Measurements from ENCODE around the gene ABLIM3. TPM values are rescaled to one million over a fixed set of nuclear protein-coding genes. Genes with fewer than 3 reads are reported as not detected.

The ABLIM3 gene
- total and polyA plus RNA-seq, 2 donors (not counting 3 experiments of a cell fraction or from before 2014, with no cell fraction given): 16.7 to 42.1 TPM

- DNase-seq (ENCODE audit: low read depth, low spot score) (no peak), FAIRE-seq (no peak)
- dilution Hi-C loops (cut with MboI; ENCODE audit: extremely low pct_ligation_motif_present, low sequenced_read_pairs): no loop called here
- CTCF ChIA-PET: interaction anchor here (0.8 to 1.0 kb wide), 2 partner anchors 13 to 82 kb away, joined by 3 read pairs; partner anchors contain the start of gene ABLIM3
- H3K4me3 ChIP-seq (replicated peaks in 1 of 3; ENCODE audit: insufficient read depth in 1 of 3, low read depth in 1 of 3, low read length in 3 of 3): no peak overlapping the region
- H3K79me2 ChIP-seq (ENCODE audit: control insufficient read depth, insufficient read depth, low read length): peaks cover 27% of the 10 kb centered on the region
- no peaks in the 10 kb centered on the region for H3K9me1 ChIP-seq (replicated peaks; ENCODE audit: control insufficient read depth, extremely low read depth, insufficient read depth, low read length)
- no peak overlapping the region for H3K9ac ChIP-seq (replicated peaks; ENCODE audit: extremely low read depth, insufficient read depth, low read length)
- no peak for TF ChIP-seq POLR2AphosphoS5 (IDR thresholded peaks at IDR 0.05; ENCODE audit: insufficient read depth, low read depth, low read length)
- no peak for TF ChIP-seq FOS (IDR thresholded peaks at IDR 0.05; ENCODE audit: borderline replicate concordance, insufficient read depth, low read length)
- TF ChIP-seq CTCF (IDR thresholded peaks at IDR 0.05; ENCODE audit: extremely low read depth in 1 of 2, insufficient read depth in 1 of 2, low read depth in 1 of 2, low read length in 2 of 2): no peak
- TF ChIP-seq GATA2 (IDR thresholded peaks at IDR 0.05; ENCODE audit: insufficient read depth, insufficient read length, low read depth, low read length): no peak
- no peak for TF ChIP-seq POLR2A (IDR thresholded peaks at IDR 0.05; ENCODE audit: low read depth, low read length)
- no peak for TF ChIP-seq MYC (IDR thresholded peaks at IDR 0.05; ENCODE audit: low read depth, low read length)
- no peak for TF ChIP-seq EZH2 (IDR thresholded peaks at IDR 0.05; ENCODE audit: borderline replicate concordance, low read depth, low read length, severe bottlenecking)
- H3K27ac ChIP-seq (ENCODE audit: insufficient read depth, low read depth, low read length): no peak overlapping the region
- H3K9me3 ChIP-seq (replicated peaks; ENCODE audit: control insufficient read depth, insufficient read depth, low read length): no peaks in the 10 kb centered on the region
- peaks cover 40% of the 10 kb centered on the region for H3K4me1 ChIP-seq (ENCODE audit: control insufficient read depth, extremely low read depth, insufficient read depth, low read length)
- intact Hi-C loops (cut with micrococcal nuclease): no loop called here
- no peaks in the 10 kb centered on the region for H3K27me3 ChIP-seq (ENCODE audit: control insufficient read depth in 2 of 2, insufficient read depth in 2 of 2, low read length in 2 of 2)
- BruUV-seq (replicated peaks): no TSS peak
- H2AFZ ChIP-seq (ENCODE audit: low read depth, low read length): no peak overlapping the region
- H3K36me3 ChIP-seq (ENCODE audit: control insufficient read depth in 2 of 2, extremely low read depth in 1 of 2, insufficient read depth in 2 of 2, low read length in 2 of 2): no peaks in the 10 kb centered on the region
- no peak overlapping the region for H3K4me2 ChIP-seq (ENCODE audit: insufficient read depth, low read length)
- no peaks in the 10 kb centered on the region for H4K20me1 ChIP-seq (replicated peaks; ENCODE audit: control insufficient read depth, extremely low read depth, insufficient read depth, low read length)
- POLR2A ChIA-PET: no interaction called here
These were observed 13.4 kb downstream of the ABLIM3 start for GRCh38 chr5:149154650-149155049.
